NK-92 (cell line): ENCODE results near the gene CEBPG.

Experiments used
- DNase-seq: peaks from one replicate; lab custom pipeline; 2025; ENCODE audit not compliant: unreplicated experiment; lab: John Stamatoyannopoulos, UW

Gene CEBPG

DNA sequence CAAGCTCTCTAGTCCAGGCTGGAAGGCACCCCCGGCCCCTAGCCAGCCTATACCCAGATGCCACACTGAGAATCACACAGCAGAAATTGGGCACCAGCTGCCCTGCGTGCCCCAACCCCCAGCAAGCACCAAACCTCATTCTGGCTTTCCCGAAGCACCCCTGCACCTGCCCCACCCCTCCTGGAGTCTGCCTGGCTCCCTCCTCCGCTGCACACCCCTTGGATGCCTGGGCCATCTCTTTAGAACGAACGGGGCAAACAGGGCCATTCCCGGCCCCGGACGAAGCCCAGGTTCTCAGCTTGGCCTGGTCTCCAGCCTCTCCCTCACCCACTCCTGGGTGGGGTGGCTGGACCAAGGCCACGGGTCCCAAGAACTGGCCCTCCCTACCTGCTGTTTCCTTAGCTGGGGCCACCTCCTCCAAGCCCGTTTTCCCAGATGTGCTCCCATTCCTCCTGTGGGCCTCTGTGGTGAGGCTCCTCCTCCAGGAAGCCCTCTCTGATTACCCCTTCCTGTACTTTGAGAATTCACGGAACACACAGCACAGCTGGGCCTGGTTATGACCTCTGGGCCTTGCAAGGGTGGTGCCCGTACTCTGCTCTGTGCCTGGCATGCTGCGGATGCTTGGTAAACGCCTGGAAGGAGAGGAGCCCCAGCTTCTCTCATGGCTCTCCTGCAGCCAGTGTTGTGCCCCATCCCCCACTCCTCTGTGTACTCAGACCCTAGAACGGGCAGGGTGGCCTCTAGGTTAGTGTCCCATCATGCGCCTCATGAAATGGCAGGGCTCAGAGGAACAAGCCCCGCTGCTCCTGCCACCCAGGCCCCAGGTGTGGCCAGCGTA is 21.4 kb downstream of the CEBPG start:
- DNase-seq, result no peak

DNA sequence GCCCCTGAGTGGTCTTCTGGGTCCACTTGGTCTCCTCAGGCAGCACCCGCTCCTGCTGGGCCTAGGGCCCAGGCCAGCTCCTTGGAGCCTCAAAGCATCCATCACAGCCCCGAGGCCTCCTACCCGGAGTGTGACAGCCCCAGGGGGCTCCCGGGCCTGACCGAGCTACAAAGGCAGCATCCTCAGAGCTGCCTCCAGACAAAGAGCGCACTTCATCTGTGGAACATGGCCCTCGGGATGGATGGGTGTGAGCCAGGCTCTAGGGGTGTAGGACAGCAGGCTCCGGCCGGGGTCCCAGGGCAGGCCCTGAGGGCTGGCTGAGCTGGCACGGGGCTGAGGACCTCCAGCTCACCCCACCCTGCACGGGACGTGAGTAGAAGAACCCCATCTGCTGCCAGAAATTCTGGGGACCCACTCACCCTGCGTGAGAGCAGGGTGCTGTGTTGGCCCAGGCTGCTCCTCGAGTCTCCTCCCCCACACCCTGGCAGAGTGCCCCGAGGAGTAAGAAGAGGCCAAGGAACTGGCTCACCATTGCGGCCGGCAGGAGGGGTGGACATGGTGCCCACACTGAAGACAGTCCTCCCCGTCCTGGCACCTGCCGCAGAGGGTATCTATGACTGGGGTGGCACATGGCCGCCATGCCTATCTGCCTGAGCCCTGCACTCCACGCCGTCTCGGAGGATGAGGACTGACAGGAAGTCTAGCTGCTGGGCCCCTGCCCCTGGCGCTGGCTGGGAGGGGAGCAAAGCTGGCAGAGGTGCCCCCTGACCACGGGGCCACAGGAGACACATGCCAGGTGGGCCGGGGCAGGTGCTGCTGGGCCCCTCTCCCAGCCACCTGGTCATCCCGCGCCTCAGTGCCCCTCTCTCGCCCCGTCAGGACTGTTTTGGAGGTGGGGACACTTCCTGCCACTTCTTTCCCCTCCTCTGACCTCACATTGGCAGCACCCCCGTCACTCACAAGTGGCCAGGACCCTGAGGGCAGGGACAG is 22.3 kb downstream of the CEBPG start:
- no peak for DNase-seq

DNA sequence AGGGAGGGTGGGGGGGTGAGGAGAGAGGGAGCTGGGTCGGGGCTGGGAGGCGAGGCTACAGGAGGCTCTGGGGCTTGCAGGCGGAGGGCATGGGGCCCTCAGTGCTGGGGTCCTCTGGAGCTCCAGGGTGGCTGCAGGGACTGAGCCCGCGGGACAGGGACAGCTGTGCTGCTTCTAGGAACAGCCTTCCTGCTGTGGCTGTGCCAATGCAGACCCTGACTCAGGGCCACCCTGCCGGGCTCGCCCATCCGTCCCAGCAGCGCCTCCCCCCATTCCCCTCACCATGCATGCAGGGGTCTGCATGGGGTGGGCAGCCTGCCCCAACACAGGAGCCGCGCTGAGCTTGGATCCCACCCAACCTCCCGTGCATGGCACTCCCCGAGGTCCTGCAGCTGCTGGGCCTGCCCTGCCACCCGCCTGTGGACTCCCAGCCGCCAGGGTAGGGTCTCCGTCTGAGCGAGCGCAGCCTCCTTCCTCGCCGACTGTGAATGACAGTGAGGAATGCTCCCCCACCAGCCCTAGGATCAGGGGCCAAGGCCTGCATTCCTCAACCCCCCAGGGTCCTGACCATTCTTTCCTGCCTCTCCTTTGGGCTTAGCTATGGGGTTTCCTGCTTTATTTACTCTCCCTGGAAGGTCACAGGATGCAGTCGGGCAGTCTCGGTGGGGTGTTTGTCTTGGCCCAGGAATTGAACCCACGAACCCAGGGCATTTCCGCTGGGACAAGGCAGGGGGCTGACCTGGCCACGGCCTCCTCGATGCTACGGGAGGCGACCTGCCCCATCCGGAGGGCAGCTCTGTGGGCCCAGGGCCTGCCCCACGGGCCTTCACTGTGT is 23.4 kb downstream of the CEBPG start:
- no peak for DNase-seq

DNA sequence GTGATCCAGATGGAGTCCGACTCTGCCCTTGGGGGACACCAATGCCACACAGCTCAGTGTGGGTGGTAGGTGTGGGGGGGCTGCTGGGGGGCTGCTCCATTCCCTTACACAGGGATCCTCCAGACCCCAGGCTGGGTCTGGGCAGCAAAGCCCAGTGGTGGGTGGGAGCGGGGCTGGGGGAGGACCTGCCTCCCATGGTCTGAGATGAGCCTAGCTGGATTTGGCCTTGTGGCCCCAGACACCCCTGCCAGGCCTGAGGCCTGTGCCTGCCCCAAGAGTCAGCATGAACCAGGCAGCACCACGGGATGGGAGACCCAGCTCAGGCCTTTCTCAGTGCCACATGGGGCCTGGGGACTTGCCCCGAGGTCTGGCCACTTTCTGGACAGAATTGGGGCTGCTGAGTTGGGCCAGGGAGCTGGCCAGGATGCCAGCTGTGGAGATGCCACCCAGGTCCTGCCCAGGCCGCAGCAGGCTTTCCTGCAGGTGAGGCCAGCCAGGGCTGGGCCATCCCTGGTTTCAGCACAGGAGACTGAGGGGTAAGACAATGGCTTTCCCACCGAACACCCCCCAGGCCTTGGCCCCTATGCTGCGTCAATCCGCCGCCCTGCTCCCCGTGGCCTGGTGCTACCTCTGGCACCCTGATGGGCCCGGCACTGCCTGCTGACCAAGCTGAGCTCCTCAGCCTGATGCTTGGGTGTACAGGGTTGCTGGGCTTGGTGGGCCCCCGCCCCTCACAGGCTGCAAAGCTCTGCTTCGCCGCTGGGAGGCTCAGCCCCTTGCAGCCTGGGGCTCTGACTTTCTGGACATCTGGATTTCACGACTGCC is 24.2 kb downstream of the CEBPG start:
- DNase-seq, result no peak

DNA sequence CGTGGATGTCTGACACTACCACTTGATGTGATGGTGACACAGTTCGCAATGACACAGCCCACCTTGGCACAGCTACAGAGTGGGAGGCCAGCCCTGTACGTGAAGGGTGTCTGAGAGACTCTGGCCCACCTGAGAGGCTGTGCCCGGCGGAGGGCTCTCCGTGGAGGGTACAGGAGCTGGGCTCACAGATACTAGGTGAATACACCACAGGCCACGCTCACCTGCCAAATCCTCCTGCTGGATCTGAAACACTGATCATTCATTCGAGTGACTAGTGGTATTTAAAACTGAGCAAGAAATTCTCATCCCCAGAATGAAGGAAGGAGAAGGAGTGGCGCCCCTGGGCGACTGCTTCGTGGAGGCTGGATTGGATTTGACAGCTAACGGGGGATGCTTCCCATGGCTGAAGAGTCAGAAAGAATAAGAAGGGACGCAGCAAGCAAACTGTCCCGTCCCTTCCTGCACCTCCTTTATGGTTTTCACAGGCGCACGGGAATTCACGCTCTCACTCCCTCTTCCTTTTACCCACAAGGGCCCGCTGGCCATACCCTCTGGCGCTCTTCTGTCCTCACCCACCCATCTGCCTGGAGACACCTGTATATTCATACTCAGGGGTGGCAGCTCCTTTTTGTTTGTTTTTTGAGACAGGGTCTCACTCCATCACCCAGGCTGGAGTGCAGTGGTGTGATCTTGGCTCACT is 25.0 kb downstream of the CEBPG start:
- no peak for DNase-seq

DNA sequence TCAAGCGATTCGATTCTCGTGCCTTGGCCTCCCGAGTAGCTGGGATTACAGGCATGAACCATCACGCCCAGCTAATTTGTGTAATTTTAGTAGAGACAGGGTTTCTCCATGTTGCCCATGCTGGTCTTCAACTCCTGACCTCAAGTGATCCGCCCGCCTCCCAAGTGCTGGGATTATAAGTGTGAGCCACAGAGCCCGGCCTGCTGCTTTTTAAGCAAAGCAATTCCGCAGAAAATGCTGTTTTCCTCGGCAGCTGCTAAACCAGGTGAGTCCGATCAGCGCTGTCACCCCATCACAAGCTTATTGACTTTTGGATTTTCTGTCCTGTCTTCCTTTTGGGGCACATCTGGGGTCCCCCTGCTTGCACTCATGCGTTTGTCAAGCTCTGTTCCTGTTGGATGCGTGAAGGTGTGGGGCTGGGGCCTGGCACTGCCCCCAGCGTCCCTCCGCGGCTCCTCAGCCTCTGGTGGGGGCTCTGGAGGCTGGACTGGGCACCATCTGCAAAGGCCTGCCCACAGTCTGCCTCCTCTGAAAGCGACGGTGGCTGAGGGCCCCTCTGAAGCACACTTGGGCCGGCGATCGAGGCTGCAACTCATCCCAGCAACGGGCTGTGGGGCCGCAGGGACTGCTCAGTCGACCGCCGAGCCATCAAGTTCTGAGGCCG is 25.7 kb downstream of the CEBPG start:
- DNase-seq, result no peak

DNA sequence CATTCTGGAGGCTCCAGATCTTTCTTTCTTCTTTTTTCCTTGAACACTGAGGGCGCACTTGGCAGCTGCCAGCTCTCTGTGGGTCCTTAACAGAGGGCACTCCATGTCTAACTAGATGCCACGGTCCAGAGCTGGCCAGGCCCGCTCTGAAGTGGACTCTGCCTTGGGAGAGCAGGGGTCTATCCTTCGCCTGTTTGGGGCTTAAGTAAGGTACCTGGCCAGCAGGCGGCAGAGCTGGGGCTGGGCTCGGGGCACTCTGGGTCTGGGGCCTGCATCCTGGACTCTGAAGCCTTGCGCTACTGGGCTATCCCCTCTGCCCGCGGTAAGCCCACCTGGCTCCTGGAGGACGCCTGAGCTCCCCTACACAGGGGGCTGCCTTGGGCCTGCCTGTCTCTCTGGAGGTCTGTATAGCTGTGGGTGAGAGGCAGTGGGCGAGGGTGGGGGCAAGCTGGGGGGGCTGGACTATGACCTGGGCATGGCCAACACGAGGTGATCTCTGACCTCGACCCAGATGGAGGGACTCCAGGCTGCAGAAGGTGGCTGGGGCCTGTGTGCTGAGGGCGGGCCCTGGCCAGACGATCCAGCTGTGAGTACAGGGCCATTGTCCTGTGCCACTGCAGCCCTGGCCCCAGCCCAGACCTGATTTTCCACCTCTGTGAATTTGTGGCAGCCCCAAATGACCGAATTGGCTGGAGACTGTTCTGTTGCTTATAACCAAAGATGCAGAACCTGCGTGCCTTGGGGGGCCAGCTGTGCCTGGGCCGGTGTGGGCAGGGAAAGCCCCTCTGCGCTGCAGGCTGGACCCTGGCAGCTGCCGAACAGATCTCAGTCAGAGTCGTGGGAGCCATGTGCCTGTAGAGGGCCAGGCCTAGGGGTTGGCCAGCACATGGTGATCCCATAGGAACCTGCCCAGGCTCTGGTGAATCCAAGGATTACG is 26.5 kb downstream of the CEBPG start:
- DNase-seq, result no peak

DNA sequence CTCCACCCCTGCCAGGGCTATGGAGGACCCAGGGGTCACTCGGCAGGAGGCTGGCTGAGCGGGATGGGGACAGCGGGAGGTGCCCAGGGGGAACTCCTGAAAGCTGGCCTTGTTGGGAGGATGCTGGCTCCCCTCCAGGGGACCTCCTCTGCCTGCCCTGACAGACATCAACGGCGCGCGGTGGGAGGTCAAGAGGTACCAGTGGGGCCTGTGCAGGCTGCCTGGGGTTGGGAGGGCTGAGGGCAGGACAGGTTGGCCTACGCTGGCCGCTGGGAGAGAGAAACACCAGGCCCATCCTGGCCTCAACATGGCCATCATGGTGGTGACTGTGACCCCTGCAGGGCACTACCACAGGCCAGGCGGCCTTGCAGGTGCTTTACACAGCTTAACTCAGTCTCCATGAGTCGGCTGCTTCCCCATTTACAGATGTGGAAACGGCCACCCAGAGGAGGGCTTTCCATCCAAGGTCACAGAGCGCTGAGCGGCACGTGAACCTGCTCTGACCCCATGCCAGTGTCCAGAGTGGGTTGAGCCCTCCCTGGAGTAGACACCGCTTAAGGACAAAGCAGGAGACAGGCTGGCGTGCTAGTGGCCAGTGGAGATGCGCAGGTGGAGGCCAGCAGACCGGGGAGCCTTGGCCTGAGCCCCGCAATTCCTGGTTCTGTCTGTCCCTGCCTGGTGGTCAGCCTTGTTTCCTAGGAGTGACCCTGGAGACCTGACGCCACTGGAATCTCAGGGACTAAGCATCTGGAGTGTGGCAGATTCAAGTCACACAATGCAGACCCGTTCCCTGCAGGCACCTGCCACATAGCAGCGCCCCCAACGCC is 27.6 kb downstream of the CEBPG start:
- DNase-seq, result no peak

DNA sequence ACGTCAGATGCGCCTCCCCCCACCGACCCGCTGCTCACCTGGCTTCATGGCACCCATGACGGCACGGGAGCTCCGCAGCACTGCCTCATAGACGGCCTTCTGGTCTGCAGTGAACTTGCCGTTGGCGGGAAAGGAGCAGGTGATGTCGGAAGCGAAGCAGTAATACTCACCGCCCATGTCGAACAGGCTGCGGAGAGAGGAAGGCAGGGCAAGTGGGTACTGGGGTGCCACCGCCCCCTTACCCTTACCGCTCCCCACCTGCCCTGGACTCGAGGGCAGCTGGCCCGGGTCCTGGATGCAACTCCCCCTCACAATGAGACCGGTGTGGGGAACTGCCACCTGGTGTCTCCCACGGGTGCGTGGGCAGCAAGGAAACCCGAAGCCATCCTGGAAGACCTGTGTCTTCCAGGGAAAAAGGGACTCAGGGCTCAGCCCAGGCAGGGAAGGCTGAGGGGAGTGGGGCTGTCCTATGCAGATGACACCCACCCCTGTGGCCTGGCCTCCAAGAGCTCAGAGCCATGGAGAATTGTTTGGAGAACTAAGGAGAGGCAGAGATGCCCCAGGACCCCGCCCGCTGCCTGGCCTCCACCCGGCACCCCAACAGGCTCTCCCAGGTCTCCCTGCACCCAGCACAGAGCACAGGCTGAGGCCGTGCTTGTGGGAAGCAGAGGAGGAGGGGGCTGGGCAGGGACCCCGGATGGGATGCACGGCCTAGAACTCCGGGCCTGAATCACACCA is 28.3 kb downstream of the CEBPG start:
- DNase-seq, result no peak

DNA sequence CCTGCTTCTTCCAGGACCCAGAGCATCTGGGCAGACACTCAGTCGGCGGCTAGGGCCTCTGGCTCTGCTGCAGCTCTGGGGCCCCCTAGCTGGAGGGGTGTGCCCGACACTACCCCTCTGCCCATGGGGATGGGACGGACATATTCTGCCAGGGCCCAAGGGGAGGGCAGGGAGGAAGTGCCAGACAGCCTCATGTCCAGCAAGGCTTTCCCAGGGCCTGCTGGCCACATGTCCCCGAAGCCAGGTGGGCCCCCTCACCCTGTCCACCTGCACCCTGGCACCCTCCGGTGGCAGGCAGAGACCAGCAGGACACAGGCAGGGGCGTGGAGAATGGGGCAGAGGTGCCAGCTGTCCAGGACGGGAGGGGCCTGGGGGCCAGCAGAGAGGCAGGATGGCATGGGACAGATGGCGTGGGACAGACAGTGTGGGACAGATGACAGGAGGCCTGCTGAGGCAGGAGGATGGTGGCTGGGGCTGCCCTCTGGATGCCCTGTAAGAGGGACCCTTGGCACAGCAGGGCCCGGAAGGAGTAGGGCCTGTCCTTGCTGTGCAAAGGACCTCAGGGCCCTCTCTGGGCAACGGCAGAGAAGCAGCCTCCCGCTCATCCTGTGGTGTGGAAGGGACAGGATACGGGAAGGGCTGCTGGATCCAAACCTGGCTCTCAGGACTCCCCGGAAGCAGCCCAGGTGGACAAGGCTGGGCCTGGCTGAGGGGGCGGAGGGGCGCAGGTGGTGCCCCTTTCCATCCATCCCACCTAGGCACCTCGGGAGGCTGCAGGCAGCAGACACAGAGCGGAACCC is 29.1 kb downstream of the CEBPG start:
- DNase-seq, result no peak

DNA sequence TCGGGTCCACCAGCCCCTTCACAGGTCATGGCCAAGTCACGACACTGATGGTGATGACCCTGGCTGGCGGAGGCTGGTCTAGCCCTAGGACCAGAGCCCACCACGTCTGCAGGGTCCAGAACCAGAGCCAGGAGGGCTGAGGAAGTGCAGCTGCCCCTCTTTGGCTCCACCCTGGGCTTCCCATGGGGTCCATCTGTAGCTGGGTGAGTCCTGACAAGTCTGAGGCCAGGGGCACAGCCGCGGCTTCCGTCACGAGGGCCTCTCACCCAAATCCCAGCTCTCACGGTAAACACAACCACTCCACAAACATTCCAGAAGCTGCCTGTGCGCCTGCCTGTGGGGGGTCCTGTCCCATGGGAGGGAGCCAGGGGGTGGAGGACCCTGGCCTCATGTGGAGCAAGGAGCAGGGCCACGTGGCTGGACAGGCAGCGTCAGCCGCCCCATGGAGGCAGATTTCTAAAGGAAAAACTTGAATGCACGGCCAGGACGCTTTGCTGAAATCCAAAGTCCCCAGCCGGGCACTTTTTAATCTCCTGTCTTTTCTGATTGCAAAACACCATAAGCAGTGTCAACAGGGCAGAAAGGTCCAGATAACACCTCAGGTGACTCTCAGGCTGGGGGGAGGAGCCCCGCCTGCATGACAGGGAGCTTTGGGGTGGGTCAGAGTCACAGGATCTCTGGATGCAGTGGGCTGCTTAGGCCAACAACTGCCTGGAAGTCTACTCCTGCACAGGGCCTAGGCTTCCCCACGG is 29.9 kb downstream of the CEBPG start:
- DNase-seq, result no peak

DNA sequence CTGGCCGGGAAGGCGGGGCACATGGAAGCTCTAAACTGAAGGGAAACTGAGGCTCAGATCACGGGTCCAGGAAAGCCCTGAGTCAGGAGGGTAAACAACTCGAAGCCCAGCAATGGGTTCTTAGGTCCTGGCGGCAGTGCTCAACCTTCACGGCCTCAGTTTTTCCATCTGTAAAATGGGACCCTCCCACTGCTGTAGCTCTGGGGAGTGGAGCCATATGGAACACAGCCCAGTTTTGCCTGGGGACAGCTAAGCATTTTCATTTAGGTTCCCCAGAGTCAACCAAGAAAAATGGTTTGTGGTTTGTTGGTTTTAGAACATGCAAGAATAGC is 30.4 kb downstream of the CEBPG start:
- no peak for DNase-seq

DNA sequence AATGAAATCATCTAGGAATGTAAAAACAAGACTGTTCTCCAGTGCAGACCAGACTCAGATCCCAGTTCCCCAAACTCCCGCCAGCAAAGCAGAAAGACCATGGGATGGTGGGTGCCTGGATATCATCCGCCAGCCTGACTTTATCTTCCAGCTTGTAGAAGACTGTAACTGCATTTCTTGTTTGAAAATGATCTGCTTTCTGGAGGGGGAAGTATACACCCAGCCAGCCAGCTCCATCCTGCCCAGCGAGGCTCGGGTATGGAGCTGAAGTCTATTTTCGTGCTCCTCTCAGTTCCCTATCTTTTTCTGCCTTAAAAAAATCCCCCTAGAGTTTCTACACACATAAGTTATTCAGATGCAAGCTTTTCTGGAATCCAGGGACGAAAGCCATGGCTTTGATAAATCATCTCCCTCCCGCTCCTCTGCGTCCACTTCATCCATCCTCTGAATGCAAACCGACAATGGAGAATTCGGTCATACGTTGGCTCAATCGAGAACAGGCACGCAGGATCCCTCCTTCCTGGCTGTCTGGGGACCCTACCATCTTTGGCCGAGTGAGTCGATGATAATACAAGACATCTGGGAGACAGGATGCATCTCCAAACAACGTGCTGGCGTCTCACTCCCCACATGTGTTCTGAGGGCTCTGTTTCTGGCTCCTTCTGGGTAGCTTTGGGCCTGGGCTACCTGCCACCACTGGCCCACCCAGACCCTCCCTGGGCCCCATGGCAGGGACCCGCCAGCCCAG is 31.2 kb downstream of the CEBPG start:
- DNase-seq, result no peak

DNA sequence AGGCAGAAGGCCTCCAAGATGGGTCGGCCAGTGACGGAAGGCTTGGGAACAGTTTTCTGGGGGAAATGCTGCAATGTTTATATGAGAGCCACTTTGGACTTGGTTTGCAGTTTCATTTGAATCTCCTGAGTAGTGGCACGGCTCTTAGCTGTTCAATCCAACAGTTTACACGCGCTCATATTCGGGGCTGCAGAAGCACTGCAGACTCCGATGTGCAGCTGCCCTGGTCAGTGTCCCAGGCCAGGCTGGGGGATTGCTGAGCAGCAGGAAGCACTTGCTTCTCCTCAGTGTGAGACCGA is 31.7 kb downstream of the CEBPG start:
- DNase-seq, result no peak
